Measurements from ENCODE around the gene DNAJC5. TPM values are rescaled to one million over a fixed set of nuclear protein-coding genes. Genes with fewer than 3 reads are reported as not detected.

DNAJC5 gene
- total and polyA plus RNA-seq, 9 of the 15 experiments (the other 6 are each of a cell fraction or from before 2014, with no cell fraction given), result 0.95 to 42.8 (median 23.4) TPM

GRCh38 chr20:63913768-63914167 is 18.8 kb downstream of the DNAJC5 start (continued):
- no peak for TF ChIP-seq ZNF407 (IDR thresholded peaks at IDR 0.05; ENCODE audit: low read depth)
- TF ChIP-seq ZFP30 (CRISPR knock-in tag; IDR thresholded peaks at IDR 0.05; ENCODE audit: borderline replicate concordance), result no peak
- TF ChIP-seq COPS2 (conservative IDR thresholded peaks at IDR 0.05), result no peak
- no peak for TF ChIP-seq ZNF707 (CRISPR knock-in tag; conservative IDR thresholded peaks at IDR 0.05)
- TF ChIP-seq, protein P1, sequence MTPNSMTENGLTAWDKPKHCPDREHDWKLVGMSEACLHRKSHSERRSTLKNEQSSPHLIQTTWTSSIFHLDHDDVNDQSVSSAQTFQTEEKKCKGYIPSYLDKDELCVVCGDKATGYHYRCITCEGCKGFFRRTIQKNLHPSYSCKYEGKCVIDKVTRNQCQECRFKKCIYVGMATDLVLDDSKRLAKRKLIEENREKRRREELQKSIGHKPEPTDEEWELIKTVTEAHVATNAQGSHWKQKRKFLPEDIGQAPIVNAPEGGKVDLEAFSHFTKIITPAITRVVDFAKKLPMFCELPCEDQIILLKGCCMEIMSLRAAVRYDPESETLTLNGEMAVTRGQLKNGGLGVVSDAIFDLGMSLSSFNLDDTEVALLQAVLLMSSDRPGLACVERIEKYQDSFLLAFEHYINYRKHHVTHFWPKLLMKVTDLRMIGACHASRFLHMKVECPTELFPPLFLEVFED (CRISPR knock-in tag; conservative IDR thresholded peaks at IDR 0.05), result no peak
